Skeletal muscle tissue (tissue), 4 donors: ENCODE data around the gene RNF25. TPM values are rescaled to one million over a fixed set of nuclear protein-coding genes. Genes with fewer than 3 reads are reported as not detected.

Experiments used
- H3K27ac ChIP-seq: one replicate; pipeline ENCODE4 v1.7.0; 2013; ENCODE audit warnings: mild to moderate bottlenecking, low read depth, low read length, inconsistent platforms
- H3K27me3 ChIP-seq, 3 donors: one replicate each; pipeline ENCODE4 v1.7.0; 2013; ENCODE audit warnings: low read length in 3 of 3; ENCODE audit not compliant: control insufficient read depth in 3 of 3, insufficient read depth in 3 of 3
- H3K36me3 ChIP-seq, 3 donors: one replicate each; pipeline ENCODE4 v1.7.0; 2013; ENCODE audit warnings: low read length in 3 of 3; ENCODE audit not compliant: control insufficient read depth in 3 of 3, insufficient read depth in 3 of 3
- H3K4me1 ChIP-seq, 3 donors: one replicate each; pipeline ENCODE4 v1.7.0; 2013; ENCODE audit warnings: low read length in 3 of 3, mild to moderate bottlenecking in 3 of 3; ENCODE audit not compliant: control insufficient read depth in 3 of 3, insufficient read depth in 3 of 3
- H3K4me3 ChIP-seq, 3 donors: one replicate each; pipeline ENCODE4 v1.7.0; 2013; ENCODE audit warnings: low read length in 3 of 3
- H3K9ac ChIP-seq, 3 donors: one replicate each; pipeline ENCODE4 v1.7.0; 2013; ENCODE audit warnings: low read length in 3 of 3, mild to moderate bottlenecking in 3 of 3, moderate library complexity in 2 of 3, low read depth in 1 of 3
- H3K9me3 ChIP-seq, 3 donors: one replicate each; pipeline ENCODE4 v1.7.0; 2013; ENCODE audit warnings: low read length in 3 of 3; ENCODE audit not compliant: control insufficient read depth in 3 of 3
- total RNA-seq: library from RNA; depleted of rRNA; stranded (reverse); fragments of >200 nt; gene quantifications from one replicate; pipeline ENCODE4 v1.2.3, GENCODE V29; 2014
- donor health status: Osteomylitis.

RNF25 gene
- total RNA-seq, 1 donor from 2014 or later: 24.5 TPM

DNA sequence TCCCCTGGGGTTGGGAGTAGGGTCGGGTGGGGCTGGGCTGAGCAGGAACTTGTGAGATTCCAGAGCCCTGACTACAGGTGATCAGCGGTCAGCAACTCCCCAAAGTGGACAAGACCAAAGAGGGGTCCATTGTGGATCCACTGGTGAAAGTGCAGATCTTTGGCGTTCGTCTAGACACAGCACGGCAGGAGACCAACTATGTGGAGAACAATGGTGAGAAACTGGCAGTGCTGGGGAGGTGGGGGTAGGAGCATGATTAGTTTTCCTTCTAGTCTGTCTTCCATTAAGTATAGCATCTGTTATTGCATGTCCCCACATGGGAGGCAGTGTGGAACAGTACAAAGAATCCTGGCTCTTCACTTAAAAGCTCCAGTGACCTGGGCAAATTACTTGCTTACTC lies 36.1 kb downstream of the RNF25 start:
- Histone ChIP-seq H3K4me1 (no peaks in the 10 kb centered on the region), H3K9me3 (no peaks in the 10 kb centered on the region), H3K36me3 (peaks cover 77 to 85% (median 82%) of the 10 kb centered on the region in 3 donors), H3K4me3 (no peak overlapping the region), H3K27me3 (no peaks in the 10 kb centered on the region), H3K27ac (no peak overlapping the region), H3K9ac (no peak overlapping the region)

DNA sequence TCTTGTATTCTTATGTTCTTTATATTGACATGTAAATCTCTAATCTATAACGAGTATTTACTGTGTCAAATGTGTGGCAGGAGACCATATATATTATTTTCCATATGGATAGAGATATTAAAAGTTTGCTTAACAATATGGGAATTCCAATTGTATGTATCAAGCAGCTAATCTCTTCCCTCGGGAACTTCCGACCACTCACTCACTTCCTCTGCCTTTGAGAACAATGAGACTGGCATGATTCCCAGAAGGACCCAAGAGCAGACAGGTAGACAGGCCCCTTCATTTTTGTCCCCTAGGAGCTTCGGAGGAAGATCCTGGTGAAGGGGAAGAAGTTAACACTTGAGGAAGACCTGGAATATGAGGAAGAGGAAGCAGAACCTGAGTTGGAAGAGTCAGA lies 40.0 kb downstream of the RNF25 start:
- H3K36me3 ChIP-seq: peaks cover 67 to 80% (median 70%) of the 10 kb centered on the region in 3 donors
- H3K27ac ChIP-seq: no peak overlapping the region
- H3K4me1 ChIP-seq: no peaks in the 10 kb centered on the region
- no peak overlapping the region for H3K9ac ChIP-seq
- no peak overlapping the region for H3K4me3 ChIP-seq
- H3K9me3 ChIP-seq: no peaks in the 10 kb centered on the region
- H3K27me3 ChIP-seq: no peaks in the 10 kb centered on the region

DNA sequence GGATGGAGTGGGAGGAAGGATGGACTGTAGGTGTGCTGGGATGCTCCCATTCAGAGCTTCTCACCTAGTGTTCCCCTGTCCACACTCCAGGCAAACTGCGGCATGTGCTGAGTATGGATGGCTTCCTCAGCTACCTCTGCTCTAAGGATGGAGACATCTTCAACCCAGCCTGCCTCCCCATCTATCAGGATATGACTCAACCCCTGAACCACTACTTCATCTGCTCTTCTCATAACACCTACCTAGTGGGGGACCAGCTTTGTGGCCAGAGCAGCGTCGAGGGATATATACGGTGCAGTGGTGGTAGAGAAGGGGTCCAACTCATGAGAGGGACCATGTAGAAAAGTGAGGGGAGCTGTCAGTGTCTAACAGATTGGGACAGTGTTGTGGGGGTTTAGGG lies 43.9 kb downstream of the RNF25 start:
- H3K36me3 ChIP-seq: peaks cover 41 to 72% (median 49%) of the 10 kb centered on the region in 3 donors
- no peak overlapping the region for H3K27ac ChIP-seq
- H3K4me1 ChIP-seq: peaks cover under 1 to 2% (median 2%) of the 10 kb centered on the region in 3 donors
- H3K4me3 ChIP-seq: no peak overlapping the region
- H3K9ac ChIP-seq: no peak overlapping the region
- H3K9me3 ChIP-seq: no peaks in the 10 kb centered on the region
- H3K27me3 ChIP-seq: no peaks in the 10 kb centered on the region

DNA sequence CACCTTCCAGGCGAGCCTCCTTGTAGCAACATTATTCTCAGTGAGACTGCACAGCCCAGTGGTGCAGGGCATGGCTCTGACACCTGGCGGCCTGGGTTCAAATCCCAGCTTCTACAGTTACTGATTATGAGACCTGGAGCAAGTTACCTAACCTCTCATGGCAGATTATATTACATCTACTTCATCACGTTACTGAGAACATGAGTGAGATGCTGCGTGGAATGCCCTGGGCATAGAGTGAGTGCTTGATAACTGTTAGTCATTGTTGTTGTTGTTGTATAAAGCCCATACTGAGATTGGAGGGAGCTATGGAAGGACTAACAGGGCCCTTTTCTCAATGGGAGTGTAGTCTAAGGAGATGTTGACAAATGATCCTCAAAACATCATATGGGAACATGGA lies 45.4 kb downstream of the RNF25 start:
- peaks cover 31 to 65% (median 43%) of the 10 kb centered on the region in 3 donors for H3K36me3 ChIP-seq
- H3K27me3 ChIP-seq: no peaks in the 10 kb centered on the region
- no peak overlapping the region for H3K4me3 ChIP-seq
- peaks cover 6 to 10% (median 8%) of the 10 kb centered on the region in 3 donors for H3K4me1 ChIP-seq
- no peak overlapping the region for H3K27ac ChIP-seq
- no peak overlapping the region for H3K9ac ChIP-seq
- H3K9me3 ChIP-seq: no peaks in the 10 kb centered on the region

DNA sequence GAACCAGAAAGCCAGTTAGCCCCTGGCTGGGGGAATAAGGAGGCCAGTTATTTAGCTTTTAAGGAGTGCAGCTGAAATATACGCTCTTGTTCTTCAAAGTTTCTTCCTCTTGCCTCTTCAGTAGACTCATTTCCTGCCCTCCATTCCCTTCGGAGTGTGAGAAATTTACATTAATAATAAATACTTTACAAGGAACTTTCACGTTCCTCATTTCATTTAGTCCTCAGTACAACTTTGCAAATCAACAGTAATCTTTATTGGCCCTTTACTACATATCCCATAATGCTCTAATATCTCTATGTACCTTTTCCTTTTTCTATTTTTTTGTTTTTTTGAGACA lies 48.5 kb downstream of the RNF25 start:
- H3K9ac ChIP-seq: no peak overlapping the region
- no peaks in the 10 kb centered on the region for H3K9me3 ChIP-seq
- peaks cover 9 to 17% (median 10%) of the 10 kb centered on the region in 3 donors for H3K4me1 ChIP-seq
- H3K27ac ChIP-seq: no peak overlapping the region
- H3K27me3 ChIP-seq: no peaks in the 10 kb centered on the region
- H3K4me3 ChIP-seq: no peak overlapping the region
- peaks cover 25 to 60% (median 32%) of the 10 kb centered on the region in 3 donors for H3K36me3 ChIP-seq

DNA sequence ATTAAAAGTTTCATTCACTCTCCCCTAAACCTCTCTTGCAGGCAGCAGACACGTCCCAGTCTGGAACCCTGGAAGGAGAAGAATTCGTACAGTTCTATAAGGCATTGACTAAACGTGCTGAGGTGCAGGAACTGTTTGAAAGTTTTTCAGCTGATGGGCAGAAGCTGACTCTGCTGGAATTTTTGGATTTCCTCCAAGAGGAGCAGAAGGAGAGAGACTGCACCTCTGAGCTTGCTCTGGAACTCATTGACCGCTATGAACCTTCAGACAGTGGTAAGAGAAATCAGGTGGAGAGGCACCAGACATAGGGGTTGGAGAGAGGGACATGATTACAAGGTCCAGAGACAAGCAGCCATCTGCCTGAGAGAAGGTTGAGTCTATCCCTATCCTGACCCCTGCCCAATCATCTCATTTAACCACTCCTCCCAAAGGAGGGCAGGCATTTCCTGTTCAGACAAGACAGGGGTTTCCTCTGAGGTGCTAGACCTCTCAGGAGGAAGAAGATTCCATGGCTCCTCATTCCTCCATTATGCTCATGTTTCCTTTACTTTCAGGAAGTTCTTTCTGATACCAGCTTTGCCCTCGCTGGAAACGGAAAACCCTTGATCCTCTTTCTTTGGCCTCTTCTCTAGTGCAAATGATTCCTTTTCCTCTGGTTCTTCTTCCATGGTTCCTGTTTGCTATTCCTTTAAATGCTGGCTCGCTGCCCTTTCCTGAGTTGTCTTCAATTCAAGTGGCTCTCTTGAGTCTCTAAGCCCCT lies 49.0 kb downstream of the RNF25 start:
- no peak overlapping the region for H3K4me3 ChIP-seq
- H3K27me3 ChIP-seq: no peaks in the 10 kb centered on the region
- H3K27ac ChIP-seq: no peak overlapping the region
- peaks cover 21 to 58% (median 27%) of the 10 kb centered on the region in 3 donors for H3K36me3 ChIP-seq
- H3K4me1 ChIP-seq: peaks cover 9 to 17% (median 10%) of the 10 kb centered on the region in 3 donors
- no peak overlapping the region for H3K9ac ChIP-seq
- H3K9me3 ChIP-seq: no peaks in the 10 kb centered on the region

DNA sequence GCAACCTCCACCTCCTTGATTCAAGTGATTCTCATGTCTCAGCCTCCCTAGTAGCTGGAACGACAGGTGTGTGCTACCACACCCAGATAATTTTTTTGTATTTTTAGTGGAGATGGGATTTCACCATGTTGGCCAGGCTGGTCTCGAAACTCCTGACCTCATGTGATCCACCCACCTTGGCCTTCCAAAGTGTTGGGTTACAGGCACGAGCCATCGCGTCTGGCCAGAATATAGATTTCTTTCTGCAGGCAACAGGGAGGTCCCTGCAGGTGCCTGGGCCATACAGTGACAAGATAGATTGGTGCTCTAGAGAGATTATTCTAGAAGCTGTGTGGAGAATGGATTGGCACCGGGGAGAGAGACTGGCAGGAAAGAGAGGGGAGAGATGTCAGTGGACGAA lies 50.8 kb downstream of the RNF25 start:
- Histone ChIP-seq H3K9me3 (no peaks in the 10 kb centered on the region), H3K4me3 (no peak overlapping the region), H3K4me1 (peaks cover 10 to 17% (median 10%) of the 10 kb centered on the region in 3 donors), H3K27ac (no peak overlapping the region), H3K36me3 (peaks cover 14 to 57% (median 25%) of the 10 kb centered on the region in 3 donors), H3K9ac (no peak overlapping the region), H3K27me3 (no peaks in the 10 kb centered on the region)

DNA sequence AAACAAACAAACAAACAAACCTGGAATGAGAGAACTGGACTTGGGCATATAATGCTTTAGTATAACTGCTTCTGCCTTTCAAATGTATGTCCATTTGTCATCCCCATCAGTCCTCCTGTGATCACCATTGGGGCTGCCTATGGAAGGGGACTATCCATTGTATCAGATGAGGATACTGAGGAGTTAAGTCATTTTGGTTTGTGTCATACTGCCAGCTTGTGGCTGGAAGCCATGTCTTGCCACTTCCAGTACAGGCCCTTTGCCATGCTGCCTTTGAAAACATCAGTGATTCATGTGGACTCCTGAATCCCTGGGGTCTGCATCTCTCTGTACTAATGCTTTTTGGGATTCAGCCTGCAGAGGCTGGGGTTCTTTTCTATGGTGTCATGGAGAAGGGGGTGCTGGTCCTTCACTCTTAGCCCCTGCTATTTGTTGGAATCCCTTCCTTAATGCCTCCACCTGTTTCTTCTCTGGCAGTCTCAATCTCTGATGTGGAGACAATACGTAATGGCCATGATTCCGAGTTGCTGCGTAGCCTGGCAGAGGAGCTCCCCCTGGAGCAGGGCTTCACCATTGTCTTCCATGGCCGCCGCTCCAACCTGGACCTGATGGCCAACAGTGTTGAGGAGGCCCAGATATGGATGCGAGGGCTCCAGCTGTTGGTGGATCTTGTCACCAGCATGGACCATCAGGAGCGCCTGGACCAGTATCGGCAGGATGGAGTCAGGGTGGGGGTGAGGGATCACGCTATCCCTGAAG lies 53.5 kb downstream of the RNF25 start:
- peaks cover 14 to 30% (median 18%) of the 10 kb centered on the region in 3 donors for H3K4me1 ChIP-seq
- H3K27ac ChIP-seq: no peak overlapping the region
- no peak overlapping the region for H3K9ac ChIP-seq
- H3K4me3 ChIP-seq: no peak overlapping the region
- H3K36me3 ChIP-seq: peaks cover 17 to 51% (median 21%) of the 10 kb centered on the region in 3 donors
- no peaks in the 10 kb centered on the region for H3K9me3 ChIP-seq
- no peaks in the 10 kb centered on the region for H3K27me3 ChIP-seq

DNA sequence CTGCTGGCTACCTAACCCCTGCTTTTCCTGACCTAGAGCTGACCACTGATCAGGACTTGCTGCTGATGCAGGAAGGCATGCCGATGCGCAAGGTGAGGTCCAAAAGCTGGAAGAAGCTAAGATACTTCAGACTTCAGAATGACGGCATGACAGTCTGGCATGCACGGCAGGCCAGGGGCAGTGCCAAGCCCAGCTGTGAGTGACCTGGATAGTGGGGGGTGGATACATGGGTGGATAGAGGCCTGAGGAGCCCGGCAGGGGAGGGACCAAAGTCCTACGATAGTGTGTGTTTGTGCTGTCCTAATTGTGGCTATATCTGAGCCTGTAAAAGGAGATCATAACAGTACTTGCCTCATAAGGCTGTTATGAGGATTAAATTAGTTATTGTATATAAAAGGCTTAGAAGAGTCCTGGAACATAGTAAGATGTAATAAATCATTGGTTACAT lies 55.9 kb downstream of the RNF25 start:
- peaks cover 11 to 24% (median 12%) of the 10 kb centered on the region in 3 donors for H3K4me1 ChIP-seq
- no peak overlapping the region for H3K4me3 ChIP-seq
- no peaks in the 10 kb centered on the region for H3K9me3 ChIP-seq
- peaks cover 12 to 35% (median 14%) of the 10 kb centered on the region in 3 donors for H3K36me3 ChIP-seq
- no peak overlapping the region for H3K27ac ChIP-seq
- no peak overlapping the region for H3K9ac ChIP-seq
- H3K27me3 ChIP-seq: no peaks in the 10 kb centered on the region
